Stimulated activated CD8-positive, alpha-beta memory T cell treated with anti-CD3 and anti-CD28 coated beads, Interleukin-4, amount 100 ng/mL, for 1 hour (primary cell): Measurements from ENCODE around the gene NELFB.

Source experiments
- DNase-seq, 2 donors: peaks; one replicate each; pipeline ENCODE4 v3.0.0-alpha.2; 2020; ENCODE audit warnings: low read depth in 2 of 2, low spot score in 1 of 2

NELFB gene

DNA sequence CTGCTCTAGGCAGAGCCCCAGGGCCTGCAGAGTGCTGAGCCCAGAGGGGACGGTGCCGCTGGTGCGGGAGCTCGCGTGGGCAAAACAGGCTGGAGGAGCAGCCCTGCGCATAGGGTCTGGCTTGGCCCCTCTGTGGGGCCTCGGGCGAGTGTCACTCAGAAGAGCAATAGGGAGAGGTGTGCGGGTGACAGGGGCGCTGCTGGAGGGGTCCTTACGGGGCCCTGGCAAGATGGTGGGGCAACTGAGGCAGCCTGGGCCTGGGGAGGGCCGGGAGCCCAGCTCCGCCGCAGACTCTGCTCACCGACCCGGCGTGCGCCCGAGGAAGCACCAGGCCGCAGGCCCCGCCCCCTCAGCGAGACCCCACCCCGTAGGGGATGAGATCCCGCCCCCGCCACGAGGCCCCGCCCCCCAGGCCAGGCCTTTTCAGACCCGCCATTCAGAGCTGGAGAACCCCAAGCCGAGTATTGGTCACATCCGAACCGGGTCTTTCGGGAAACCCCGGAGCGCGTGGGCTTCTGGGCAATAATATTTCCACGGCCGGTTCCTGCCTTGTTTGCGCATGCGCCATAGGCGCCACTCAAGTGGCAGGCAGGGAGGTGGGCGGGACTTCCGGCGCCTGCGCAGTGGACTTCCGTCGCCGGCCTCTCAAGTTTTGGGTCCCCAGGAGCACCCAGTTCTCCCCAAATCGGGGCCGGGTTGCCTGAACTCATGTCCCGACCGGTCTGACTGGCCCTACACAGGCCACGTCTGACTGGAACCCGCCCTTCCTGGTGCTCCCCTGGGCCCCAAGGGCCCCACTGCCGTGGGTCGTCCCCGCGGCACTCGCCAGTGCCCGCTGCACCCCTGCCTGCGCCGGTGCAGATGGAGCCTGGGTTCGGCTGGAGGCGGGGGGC, 31.8 kb upstream of the NELFB start:
- DNase-seq = peak; percentile 94 to 98

DNA sequence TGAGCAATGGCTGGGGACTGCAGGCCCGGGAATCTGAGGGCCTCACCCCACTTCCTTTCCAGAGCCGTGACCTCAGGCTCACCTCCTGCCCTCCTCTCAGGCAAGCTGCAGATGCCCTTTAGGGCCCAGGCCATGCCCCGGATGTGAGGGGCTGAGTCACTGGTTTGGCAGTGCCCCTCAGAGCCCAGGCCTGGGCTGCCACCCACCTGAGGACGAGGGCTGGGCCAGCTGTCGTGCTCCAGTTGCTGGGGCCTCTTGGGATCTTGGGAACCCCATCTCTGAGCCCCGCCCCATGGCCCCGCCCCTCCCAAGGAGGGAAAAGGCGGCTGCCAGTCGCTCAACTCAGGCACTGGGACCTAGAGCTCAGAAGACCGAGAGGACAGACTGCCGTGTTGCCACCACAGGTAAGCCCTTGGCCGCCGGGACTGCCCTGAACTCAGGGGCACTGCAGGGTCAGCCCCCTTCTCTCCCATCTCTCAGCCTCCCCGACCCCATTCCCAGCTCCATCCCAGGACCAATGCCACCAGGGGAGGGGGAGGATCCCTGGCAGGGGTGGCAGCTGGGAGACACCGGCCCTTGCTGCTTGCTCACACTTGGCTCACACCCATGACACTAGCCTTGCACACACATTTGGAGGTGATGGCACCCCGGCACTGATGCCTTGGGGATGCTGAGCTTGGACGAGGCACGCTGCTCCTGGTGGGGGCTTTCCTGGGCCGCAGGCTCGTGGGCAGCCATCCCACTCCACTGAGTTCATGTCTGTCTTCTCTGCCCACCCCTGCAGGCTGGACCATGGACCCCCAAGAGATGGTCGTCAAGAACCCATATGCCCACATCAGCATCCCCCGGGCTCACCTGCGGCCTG, 30.1 kb upstream of the NELFB start, which contains the start of gene CYSRT1:
TSS of gene CYSRT1 (plus strand) at position 345 of the 865 bp plus-strand sequence. CDS start at position 793, 448 bp downstream.
- DNase-seq = no peak

DNA sequence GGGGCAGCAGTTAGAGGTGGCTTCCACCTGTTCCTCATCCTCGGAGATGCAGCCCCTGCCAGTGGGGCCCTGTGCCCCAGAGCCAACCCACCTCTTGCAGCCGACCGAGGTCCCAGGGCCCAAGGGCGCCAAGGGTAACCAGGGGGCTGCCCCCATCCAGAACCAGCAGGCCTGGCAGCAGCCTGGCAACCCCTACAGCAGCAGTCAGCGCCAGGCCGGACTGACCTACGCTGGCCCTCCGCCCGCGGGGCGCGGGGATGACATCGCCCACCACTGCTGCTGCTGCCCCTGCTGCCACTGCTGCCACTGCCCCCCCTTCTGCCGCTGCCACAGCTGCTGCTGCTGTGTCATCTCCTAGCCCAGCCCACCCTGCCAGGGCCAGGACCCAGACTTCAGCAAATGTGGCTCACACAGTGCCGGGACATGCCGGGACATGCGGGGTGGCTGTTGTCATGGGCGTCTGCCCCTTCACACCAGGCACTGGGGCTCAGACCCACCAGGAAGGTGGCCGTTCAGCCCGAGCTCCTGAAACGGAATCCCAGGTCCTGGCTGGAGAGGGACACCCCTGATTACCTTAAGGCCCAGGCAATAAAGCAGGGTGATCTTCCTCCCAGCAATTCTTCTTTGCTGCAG, 29.3 kb upstream of the NELFB start:
- no peak for DNase-seq

- DNase-seq = no peak
Observed at GRCh38 chr9:137226338-137227053, 28.6 kb upstream of the NELFB start.

- peak; percentile 56 to 66 for DNase-seq
Observed at GRCh38 chr9:137227054-137227852, 27.9 kb upstream of the NELFB start, which contains the start of gene RNF224. RNF224 (plus strand) TSS chr9:137227502; CDS start chr9:137228336, 834 bp downstream.

DNA sequence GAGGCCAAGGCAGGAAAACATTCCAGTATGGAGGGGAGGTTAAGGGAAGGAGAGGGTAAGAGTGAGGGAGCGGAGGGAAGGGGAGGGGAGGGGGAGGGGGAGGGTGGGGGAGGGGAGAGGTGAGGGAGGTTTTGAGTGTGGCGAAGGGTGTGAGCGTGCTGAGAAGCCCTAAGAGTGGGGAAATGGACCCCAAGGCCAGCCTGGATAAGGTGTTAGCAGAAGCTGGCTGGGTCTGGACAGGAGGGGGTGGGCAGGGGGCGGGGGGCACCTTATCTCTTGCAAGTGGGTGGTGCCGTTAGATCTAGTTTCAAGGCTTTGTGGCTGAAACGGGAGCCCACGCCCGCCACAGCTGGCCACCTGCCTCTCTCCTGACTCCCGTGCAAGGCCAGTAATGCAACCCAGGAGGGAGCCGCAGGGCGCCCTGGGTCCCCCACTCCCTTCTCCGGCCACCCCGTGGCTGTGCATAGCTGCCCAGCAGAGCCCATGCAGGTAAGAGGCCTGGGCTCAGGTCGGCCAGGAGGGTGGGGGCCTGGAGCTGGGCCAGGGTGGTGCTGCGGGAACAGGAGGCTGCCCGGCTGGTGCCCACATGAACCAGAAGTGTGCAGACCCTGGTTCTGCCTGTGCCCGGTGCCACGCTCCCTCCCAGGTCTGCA, 27.1 kb upstream of the NELFB start:
- DNase-seq = no peak

- no peak for DNase-seq
Observed at GRCh38 chr9:137228506-137228967, 26.6 kb upstream of the NELFB start.

DNA sequence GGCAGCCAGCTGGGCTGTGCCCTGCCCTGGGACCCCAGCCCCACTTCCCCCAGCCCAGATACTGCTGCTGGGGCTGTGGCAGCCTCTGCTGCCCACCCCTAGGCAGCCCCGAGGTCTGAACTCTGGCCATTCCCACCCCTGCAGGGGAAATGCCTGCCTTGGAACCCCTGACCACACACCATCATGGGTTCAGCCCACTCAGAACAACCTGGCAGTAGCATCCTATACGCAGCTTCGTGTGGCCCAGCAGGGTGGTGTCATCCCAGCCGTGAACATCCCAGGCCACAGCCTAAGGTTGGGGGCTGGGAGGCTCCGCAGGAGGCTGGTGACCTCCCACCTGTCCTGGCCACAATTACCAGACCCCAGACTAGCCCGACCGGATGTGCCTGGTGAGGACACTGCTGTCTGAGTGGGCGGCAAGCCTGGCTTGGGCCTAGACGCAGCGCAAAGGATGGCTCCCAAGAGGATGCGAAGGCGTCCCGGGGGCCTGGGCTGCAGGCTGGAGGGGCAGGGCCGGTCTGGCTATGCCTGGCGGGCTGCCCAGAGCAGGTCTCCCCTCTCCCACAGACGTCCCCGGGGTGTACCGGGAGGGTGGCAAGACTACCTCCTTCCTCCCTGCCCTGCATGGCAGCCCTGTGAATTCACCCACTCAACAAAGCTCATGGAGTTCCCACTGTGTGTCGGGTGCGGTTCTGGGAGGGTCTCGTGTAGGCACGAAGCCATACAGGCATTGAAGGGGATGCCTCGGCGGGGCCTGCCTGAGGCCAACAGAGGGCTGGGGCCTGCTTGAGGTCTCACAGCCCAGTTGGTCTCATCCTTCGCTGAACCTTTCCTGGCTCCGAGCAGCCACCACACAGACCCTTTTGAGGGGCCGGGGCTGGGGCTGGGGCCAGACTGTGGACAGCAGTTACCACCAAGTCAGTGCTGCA, 25.9 kb upstream of the NELFB start:
- DNase-seq = no peak

GRCh38 chr9:137229903-137230704, 25.0 kb upstream of the NELFB start:
- no peak for DNase-seq

DNA sequence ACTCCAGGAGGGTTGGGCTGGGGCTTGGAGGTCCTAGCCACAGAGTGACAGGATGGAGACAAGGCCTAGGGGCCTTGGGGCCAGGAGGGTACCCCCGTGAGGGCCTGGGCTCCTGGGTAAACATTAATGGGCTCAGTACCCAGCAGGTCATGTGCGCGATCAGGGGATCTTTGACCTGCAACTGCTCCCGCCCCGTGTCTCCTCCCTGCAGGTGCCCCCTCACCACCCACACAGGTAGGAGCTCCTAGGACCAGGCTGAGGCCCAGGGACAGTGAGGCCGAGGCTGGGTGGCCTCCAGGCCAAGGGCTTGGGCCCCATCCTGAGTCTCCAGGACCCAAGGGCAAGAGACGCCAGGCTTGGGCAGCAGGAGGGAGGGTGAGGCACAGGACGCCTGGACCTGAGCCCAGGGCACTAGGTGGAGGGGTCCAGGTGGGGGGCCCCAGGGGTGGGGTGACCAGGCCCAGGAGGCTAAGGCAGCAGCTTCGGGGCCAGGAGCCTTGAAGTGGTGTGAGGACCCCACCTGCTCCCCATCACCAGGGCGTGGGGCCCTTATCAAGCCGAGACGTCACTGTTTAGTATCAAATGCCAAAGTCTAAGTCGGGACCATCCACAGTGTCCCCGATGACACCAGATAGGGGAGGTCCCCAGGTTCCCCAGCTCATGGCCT, 24.3 kb upstream of the NELFB start, which contains the start of gene SLC34A3:
TSS of gene SLC34A3 (plus strand) at position 197 of the 667 bp plus-strand sequence. CDS start 802 bp downstream, outside the sequence.
- no peak for DNase-seq

- DNase-seq = no peak
Observed at GRCh38 chr9:137231372-137232039, 23.6 kb upstream of the NELFB start.

- DNase-seq = no peak
Observed at GRCh38 chr9:137232101-137232500, 23.0 kb upstream of the NELFB start.

GRCh38 chr9:137232510-137232909, 22.6 kb upstream of the NELFB start:
- DNase-seq = no peak

- DNase-seq = no peak
Observed at GRCh38 chr9:137233143-137233980, 21.8 kb upstream of the NELFB start.

GRCh38 chr9:137234055-137234697, 21.0 kb upstream of the NELFB start:
- no peak for DNase-seq
